ENCODE results near the gene COL26A1.
"Not testable (repeated sequence)": the region's sequence is repeated elsewhere in the genome, so short reads cannot be mapped to it uniquely, and the experiment has no call there.

COL26A1 gene

GRCh38 chr7:101496017-101496416 is 133.3 kb downstream of the COL26A1 start:
- DNase-seq (ENCODE audit: low spot score) = no peak

- DNase-seq (ENCODE audit: low spot score) = no peak
These were observed 138.7 kb downstream of the COL26A1 start for GRCh38 chr7:101501351-101501750.

- DNase-seq (ENCODE audit: low spot score) = no peak
These were observed 139.9 kb downstream of the COL26A1 start for GRCh38 chr7:101502466-101503098.

- DNase-seq (ENCODE audit: low spot score) = not testable (repeated sequence)
These were observed 142.8 kb downstream of the COL26A1 start for GRCh38 chr7:101505510-101505909.

GRCh38 chr7:101506531-101506930 is 143.9 kb downstream of the COL26A1 start:
- DNase-seq (ENCODE audit: low spot score) = no peak

- DNase-seq (ENCODE audit: low spot score) = no peak
These were observed 144.7 kb downstream of the COL26A1 start for GRCh38 chr7:101507327-101507726.

- DNase-seq (ENCODE audit: low spot score) = peak; percentile 26
These were observed 145.1 kb downstream of the COL26A1 start for GRCh38 chr7:101507791-101508252.

- DNase-seq (ENCODE audit: low spot score) = no peak
These were observed 147.6 kb downstream of the COL26A1 start for GRCh38 chr7:101510297-101510696.

- no peak for DNase-seq (ENCODE audit: low spot score)
These were observed 149.3 kb downstream of the COL26A1 start for GRCh38 chr7:101511965-101512364.

GRCh38 chr7:101516851-101517250 is 154.2 kb downstream of the COL26A1 start:
- no peak for DNase-seq (ENCODE audit: low spot score)

GRCh38 chr7:101517304-101517703 is 154.6 kb downstream of the COL26A1 start:
- no peak for DNase-seq (ENCODE audit: low spot score)

- no peak for DNase-seq (ENCODE audit: low spot score)
These were observed 155.7 kb downstream of the COL26A1 start for GRCh38 chr7:101518336-101518735.

GRCh38 chr7:101519324-101520023 is 156.8 kb downstream of the COL26A1 start:
- no peak for DNase-seq (ENCODE audit: low spot score)

- DNase-seq (ENCODE audit: low spot score) = no peak
These were observed 158.8 kb downstream of the COL26A1 start for GRCh38 chr7:101521430-101521925.

GRCh38 chr7:101522021-101522420 is 159.3 kb downstream of the COL26A1 start:
- no peak for DNase-seq (ENCODE audit: low spot score)

- no peak for DNase-seq (ENCODE audit: low spot score)
These were observed 165.4 kb downstream of the COL26A1 start for GRCh38 chr7:101527844-101528667.

- no peak for DNase-seq (ENCODE audit: low spot score)
These were observed 166.9 kb downstream of the COL26A1 start for GRCh38 chr7:101529560-101529959.

GRCh38 chr7:101531726-101532357 is 169.2 kb downstream of the COL26A1 start:
- no peak for DNase-seq (ENCODE audit: low spot score)

- no peak for DNase-seq (ENCODE audit: low spot score)
These were observed 169.9 kb downstream of the COL26A1 start for GRCh38 chr7:101532400-101533102.

GRCh38 chr7:101533103-101533465 is 170.4 kb downstream of the COL26A1 start:
- no peak for DNase-seq (ENCODE audit: low spot score)

- no peak for DNase-seq (ENCODE audit: low spot score)
These were observed 171.5 kb downstream of the COL26A1 start for GRCh38 chr7:101534015-101534803.
